ENCODE measurements around the gene PLXNC1. TPM values are rescaled to one million over a fixed set of nuclear protein-coding genes. Genes with fewer than 3 reads are reported as not detected.
A peak's percentile ranks its signal among the peaks of the same experiment; 100 is the strongest.

PLXNC1 gene
- 15.3 TPM for polyA plus RNA-seq (ENCODE audit: insufficient read length)

DNA sequence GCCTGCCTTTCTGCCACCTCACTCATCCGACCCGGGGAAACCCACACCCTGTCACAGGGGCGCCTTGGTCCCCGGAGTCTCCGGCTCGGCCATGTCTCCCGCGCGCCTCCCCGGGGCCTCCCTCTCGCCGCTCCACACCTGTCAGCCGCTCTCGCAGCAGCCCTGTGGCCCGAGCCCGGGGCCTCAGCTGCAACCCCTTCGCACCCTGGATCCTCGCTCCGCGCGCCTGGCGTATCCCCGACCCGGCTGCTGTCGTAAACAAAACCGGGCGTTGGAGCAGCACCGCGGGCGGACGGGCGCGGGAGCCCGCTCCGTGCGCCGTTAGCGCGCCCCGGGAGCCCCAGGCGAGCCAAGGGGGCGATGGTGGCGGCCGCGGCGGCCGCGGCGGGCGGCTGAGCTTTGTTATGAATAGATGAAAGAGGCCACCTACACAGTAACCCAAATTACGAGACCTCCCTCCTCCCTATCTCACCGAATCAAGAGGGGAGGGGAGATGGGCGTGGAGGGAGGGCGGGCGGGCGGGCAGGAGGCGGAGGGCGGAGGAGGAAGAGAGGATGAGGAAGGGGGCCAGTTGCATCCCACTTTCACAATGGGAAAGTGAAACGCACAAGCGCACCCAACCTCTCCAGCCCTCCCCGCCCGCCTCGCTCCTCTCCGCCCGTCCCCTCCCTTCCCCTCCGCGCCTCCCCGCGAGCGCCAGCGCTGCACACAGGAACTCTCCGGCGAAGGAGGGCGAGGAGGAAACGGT, at the start of gene PLXNC1:
Gene PLXNC1 (plus strand): TSS at position 587 of the 748 bp plus-strand sequence. CDS start 395 bp downstream, outside the sequence.
- peak; percentile 74 for DNase-seq

GRCh38 chr12:94099191-94099590, 49.2 kb upstream of the PLXNC1 start:
- no peak for DNase-seq

GRCh38 chr12:94099632-94100031, 48.7 kb upstream of the PLXNC1 start:
- DNase-seq = no peak

DNA sequence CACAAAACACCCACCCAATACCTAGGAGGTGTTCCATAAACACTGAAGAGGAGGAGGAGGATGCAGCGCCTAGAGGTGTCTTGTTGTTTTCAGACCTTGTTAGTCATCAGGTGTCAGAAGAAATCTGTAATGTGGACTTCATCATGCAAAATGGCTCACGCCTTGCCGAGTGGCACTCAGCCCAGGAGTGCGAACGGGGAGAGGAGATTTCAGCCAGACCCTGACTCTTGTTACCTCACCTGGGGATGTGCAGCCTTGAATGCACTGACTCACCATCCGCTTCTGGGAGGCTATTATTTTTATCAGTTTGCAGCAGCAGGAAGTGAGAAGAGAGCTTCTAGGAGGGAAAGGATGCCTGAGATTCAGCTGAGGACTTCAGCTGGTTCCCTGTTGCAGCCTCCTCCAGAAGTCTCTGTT, 48.2 kb upstream of the PLXNC1 start:
- no peak for DNase-seq

GRCh38 chr12:94100990-94101737, 47.2 kb upstream of the PLXNC1 start:
- DNase-seq = peak; percentile 87

GRCh38 chr12:94101738-94102660, 46.4 kb upstream of the PLXNC1 start:
- DNase-seq = peak; percentile 89

DNA sequence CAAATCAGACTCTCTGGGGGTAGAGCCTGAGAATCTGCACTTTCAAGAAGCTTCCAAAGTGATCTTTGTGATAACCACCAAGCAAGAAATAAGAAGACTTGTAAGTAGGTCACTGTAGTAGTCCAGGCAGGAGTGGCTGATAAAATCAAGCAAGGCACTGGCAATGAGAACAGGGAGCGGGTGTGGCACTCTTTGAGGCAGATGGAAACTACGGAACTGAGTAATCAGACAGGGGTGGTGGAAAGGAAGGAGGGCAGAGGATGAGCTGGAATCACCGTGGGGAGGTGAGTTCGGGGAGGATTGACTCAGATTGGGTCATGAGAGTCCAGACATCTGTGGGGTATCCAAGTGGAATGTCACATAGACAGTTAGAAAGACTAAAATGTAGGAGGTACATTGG, 44.4 kb upstream of the PLXNC1 start:
- no peak for DNase-seq

DNA sequence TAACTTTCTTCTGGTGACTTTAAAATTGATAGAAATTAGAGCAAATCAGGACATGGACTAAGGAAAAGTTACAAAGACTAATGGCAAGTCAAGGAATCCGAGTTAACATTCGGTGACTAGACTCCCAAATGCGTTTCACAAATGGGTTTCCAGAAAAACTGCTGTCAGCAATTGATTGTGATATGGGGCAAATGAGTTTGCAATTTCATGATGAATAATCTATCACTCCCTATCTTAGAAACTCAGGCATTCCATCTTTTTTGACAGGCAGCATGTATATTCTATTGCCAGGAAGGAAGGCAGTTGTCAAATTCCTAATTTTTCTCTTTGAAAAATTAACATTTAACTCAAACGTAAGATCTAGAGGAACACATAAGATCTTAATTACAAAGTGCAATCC, 40.5 kb upstream of the PLXNC1 start:
- DNase-seq = no peak

DNA sequence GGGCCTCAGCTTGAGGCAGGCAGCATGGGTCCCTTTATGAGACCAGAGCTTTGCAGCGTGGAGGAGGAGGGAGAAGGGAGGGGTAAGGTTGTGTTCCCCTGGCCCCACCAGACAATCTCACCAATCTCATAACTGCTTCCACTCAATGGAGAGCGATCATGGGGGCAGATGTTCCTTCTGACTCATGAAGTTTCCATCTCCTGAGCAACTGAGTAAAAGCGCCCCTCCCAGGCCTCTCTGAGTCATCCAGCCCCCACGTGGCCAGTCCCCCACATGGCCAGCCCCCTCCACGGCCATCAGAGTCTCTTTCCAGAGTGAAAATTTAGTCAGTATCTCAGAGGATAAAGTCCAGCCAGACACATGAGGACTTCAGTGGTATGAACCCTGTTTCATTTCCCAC, 39.2 kb upstream of the PLXNC1 start:
- DNase-seq = no peak

- no peak for DNase-seq
Observed at GRCh38 chr12:94110258-94110657, 38.1 kb upstream of the PLXNC1 start.

DNA sequence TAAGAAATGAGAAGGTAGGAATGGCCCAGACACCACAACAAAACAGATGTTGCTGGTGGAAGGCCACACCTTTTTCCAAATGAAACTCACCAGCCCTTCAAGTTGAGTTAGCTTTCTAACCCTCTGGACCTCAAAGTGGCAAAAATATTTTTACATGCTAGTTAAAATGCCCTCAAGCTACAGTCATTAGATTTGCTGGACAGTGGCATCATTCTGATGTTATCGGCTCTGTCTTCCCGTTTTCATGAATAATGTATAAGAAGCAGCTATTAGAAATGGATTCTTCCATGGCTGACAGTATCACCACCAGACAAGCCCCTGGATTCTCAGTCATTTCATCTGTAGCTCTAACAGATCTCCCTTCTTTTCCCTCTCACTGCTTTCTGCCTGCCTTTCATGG, 37.1 kb upstream of the PLXNC1 start:
- DNase-seq = no peak

DNA sequence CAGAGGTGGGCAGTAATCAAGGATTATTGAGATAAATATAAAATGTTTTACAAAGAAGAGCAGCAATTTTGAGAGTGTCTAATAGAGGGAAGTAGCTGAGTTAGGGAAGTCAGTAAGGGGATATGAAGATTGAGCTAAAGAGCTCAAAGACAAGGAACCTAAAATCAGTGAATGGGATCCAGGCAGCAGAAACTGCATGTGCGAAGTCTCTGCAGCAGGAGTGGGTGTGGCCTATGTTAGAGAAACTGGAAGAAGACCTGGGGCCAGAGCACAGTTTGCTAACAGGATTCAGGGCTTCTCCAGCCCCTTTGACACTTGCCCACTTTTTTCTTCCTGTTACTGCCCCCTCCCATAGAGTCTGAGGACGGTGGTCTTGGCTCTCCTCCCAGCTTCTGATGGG, 36.3 kb upstream of the PLXNC1 start:
- no peak for DNase-seq

DNA sequence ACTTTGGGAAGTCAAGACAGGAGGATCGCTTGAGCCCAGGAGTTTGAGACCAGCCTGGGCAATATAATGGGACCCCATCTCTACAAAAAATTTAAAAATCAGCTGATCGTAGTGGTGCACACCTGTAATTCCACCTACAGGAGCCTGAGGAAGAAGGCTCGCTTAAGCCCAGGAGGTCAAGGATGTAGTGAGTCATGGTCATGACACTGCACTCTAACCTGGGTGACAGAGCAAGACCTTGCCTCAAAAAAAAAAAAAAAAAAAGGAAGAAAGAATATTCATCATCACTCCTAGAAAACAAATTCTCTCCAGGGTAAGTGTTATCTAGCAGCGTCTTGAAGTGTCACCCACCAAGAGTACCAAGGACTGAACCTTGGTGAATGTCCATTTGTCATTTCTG, 34.2 kb upstream of the PLXNC1 start:
- no peak for DNase-seq

GRCh38 chr12:94116191-94116590, 32.2 kb upstream of the PLXNC1 start:
- no peak for DNase-seq

GRCh38 chr12:94121886-94122285, 26.5 kb upstream of the PLXNC1 start:
- DNase-seq = no peak

DNA sequence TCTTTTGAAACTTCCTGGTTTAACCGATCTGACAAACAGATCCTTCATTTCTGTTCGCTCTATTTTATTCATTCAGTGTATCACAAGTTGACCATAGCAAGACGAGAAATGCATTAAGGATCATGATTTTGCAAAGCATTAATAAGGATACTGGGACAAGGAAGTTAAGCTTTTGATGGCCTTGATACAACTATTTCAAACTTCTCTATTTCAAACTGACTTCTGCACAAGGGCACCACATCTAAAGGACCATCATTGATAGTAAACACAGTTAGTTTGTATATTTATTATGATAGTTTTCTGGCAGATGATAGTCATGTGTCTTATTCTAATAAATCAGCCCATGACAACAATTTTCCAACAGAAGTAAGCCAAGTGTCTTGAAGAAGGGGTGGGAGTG, 25.8 kb upstream of the PLXNC1 start:
- no peak for DNase-seq

DNA sequence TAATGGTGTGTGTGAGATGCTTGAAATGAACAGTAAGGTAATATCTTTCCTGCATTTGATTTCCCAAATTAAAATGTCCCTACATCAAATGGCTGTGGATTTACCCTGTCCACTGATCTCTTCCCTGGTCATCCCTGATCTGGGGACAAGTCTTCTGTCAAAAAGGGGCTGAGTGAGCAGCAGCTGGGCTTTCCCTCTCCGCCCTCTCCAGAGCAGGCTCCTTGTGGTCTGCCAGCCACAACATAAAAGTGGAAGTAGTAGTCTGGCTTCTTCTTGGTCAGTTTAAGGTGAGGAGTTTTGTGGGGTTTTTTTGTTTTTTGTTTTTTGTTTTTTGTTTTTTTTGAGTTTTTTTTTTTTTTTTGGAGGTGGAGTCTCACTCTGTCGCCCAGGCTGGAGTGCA, 25.2 kb upstream of the PLXNC1 start:
- DNase-seq = no peak

- DNase-seq = no peak
Observed at GRCh38 chr12:94126067-94126466, 22.3 kb upstream of the PLXNC1 start.

DNA sequence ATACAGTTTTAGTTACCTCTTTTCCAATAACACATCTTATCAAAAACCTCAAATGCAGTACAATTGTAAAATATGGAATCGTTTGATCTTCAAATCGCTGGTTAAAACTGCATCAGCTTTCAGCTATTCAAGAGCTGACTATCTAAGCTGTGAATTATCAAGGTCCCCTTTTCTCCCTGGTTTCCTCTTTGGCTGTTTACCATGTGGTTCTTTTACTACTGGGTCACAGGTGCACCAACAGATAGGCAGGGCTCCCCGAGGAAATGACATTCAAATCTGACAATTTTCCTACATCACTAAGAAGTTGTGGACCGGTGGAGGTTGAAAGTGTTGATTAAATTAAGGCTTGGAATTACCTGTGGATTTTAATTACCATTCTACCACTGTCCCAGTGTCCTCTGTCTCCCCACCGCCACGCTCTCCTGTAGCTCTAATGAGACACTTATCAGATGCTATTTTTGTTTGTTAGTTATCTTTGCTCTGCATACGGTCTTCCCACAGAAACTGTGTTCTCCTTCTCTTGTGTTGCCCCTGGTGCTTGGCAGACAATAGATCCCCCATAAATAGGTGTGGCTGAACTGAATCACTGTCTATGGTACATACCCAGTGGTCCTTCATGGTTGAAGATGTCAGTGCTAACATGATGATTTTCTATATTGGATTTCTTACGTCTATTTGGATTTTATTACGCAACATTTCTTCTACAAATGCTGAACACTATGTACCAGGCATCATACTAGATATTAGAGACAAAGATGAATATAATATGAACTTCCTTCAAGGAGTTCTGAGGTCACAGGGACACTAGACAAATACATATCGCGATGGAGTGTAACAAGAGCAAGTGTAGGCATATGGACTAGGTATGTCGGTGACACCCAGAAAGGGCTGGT, 20.9 kb upstream of the PLXNC1 start:
- no peak for DNase-seq

DNA sequence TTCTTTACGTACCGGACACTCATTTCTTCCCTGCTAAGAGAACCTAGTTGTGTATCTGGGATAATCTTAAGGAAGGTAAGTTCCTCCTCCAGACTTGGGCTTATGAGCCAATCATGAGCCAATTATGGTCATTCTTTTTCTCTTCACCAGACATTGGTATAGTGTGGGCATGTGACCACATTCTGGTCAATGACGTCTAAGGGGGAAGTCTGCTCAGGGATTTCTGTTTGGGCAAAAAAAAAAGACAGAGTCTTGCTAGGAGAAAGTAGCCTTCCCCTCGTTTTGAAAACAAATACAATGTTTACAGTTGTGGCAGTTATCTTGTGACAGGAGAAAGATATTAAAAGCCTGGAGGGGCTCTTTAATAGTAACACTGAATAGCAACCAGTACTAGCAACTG, 20.1 kb upstream of the PLXNC1 start:
- DNase-seq = no peak

DNA sequence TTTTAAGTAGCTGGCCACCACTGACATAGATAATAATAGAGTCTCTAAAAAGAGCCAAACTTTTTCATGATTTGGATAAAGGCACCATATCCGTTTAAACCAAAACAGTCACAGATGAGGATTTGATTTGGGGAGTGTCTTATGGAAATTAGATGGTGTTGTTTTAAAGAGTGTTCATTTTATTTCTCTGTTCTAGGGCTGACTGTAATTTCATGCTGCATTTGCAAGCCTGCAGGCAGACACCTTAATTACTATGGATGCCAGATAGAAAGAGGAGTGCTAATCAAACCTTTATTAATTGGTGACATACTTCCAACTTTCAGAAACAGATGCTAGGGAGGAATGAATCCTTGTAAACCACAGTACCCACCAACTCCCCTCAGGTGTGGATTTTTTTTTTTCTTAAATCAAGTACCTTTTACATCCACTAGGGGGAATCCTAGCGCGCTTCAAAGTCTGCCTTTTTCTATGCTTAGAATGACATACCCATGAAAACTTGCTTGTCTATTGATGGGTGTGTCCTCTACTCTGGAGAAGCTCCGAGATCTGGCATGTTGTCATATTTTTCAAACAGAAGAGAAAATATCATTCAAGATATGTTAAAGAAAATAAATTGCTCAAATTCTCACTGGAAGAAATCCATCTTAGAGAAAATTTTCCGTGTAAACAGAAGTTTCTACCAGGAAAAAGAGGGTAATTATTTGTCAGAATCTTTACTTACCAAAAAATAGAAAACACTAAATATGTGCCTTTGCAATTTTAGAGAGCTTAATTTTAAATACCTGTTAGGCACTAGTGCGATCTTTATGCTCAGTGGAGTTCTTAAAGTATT, 14.2 kb upstream of the PLXNC1 start:
- peak; percentile 46 for DNase-seq

Measured in hindlimb muscle (tissue), 1 donor.